HG02973 (cell line): Measurements from ENCODE around the gene VMP1.
A peak's percentile ranks its signal among the peaks of the same experiment; 100 is the strongest.
"Not testable (repeated sequence)": the region's sequence is repeated elsewhere in the genome, so short reads cannot be mapped to it uniquely, and the experiment has no call there.

Experiments used
- ATAC-seq: cut with Tn5 transposase; IDR thresholded peaks from one replicate; pipeline ENCODE4 v1.9.1; 2021; ENCODE audit warnings: moderate library complexity; ENCODE audit not compliant: unreplicated experiment

The VMP1 gene

GRCh38 chr17:59776577-59776976, 69.1 kb downstream of the VMP1 start:
- no peak for ATAC-seq

- no peak for ATAC-seq
Measured at GRCh38 chr17:59777033-59777432, 69.6 kb downstream of the VMP1 start.

GRCh38 chr17:59778996-59779395, 71.5 kb downstream of the VMP1 start:
- ATAC-seq: no peak

GRCh38 chr17:59779521-59779920, 72.1 kb downstream of the VMP1 start:
- no peak for ATAC-seq

GRCh38 chr17:59780548-59780947, 73.1 kb downstream of the VMP1 start:
- ATAC-seq: not testable (repeated sequence)

GRCh38 chr17:59783221-59784047, 76.0 kb downstream of the VMP1 start:
- ATAC-seq: no peak

- ATAC-seq: no peak
Measured at GRCh38 chr17:59785091-59785799, 77.8 kb downstream of the VMP1 start.

- no peak for ATAC-seq
Measured at GRCh38 chr17:59786213-59786535, 78.7 kb downstream of the VMP1 start.

GRCh38 chr17:59786536-59787319, 79.3 kb downstream of the VMP1 start:
- ATAC-seq: peak; percentile 85

- ATAC-seq: not testable (repeated sequence)
Measured at GRCh38 chr17:59789849-59790248, 82.4 kb downstream of the VMP1 start.

GRCh38 chr17:59790418-59790817, 83.0 kb downstream of the VMP1 start:
- ATAC-seq: not testable (repeated sequence)

- no peak for ATAC-seq
Measured at GRCh38 chr17:59790910-59791309, 83.5 kb downstream of the VMP1 start.

GRCh38 chr17:59791603-59792457, 84.4 kb downstream of the VMP1 start:
- ATAC-seq: no peak

GRCh38 chr17:59792458-59792823, 85.0 kb downstream of the VMP1 start:
- ATAC-seq: not testable (repeated sequence)

- ATAC-seq: no peak
Measured at GRCh38 chr17:59793205-59793604, 85.8 kb downstream of the VMP1 start.

GRCh38 chr17:59796138-59796537, 88.7 kb downstream of the VMP1 start:
- ATAC-seq: no peak

GRCh38 chr17:59796785-59797205, 89.3 kb downstream of the VMP1 start:
- no peak for ATAC-seq

GRCh38 chr17:59798111-59798510, 90.7 kb downstream of the VMP1 start:
- ATAC-seq: no peak

- ATAC-seq: no peak
Measured at GRCh38 chr17:59800530-59800942, 93.1 kb downstream of the VMP1 start.

- ATAC-seq: no peak
Measured at GRCh38 chr17:59802160-59802559, 94.7 kb downstream of the VMP1 start.
